HepG2 (cell line): ENCODE measurements around the gene CKMT2. TPM values are rescaled to one million over a fixed set of nuclear protein-coding genes. Genes with fewer than 3 reads are reported as not detected.

Source experiments
- ATAC-seq: fragments of 200-7000 bp; cut with Tn5 transposase; 3 replicates; pipeline ENCODE4 v1.9.1; 2020; ENCODE audit warnings: mild to moderate bottlenecking, moderate library complexity
- BruUV-seq: library from RNA; stranded (reverse); fragments of 400-500 nt; replicated peaks from 2 replicates; lab custom pipeline; 2021; lab: Mats Ljungman, UMichigan
- CTCF ChIA-PET: fragments of 300-600 bp; formaldehyde crosslinking; extraction: SDS; loops from one replicate; lab custom pipeline; 2021; ENCODE audit warnings: low total read pairs, inconsistent platforms, low intra/inter-chr PET ratio; lab: Yijun Ruan, JAX
- POLR2A ChIA-PET: fragments of 350-600 bp; sonication (Branson Sonifier 250); formaldehyde crosslinking; loops from one replicate; lab custom pipeline; 2020; ENCODE audit warnings: antibody characterized with exemption, inconsistent platforms; lab: Yijun Ruan, JAX
- DNase-seq: peaks from one replicate; pipeline ENCODE4 v3.0.0-alpha.2; 2015; ENCODE audit warnings: low spot score
- FAIRE-seq: peaks from 3 replicates; lab custom pipeline; 2011; peaks lifted over from hg19 to GRCh38; lab: Jason Lieb, UNC
- H2AFZ ChIP-seq: one replicate; pipeline ENCODE4 v1.6.1; 2011; ENCODE audit warnings: low read length, inconsistent platforms
- H3K27ac ChIP-seq: fragments of 300-600 bp; 3 replicates; pipeline ENCODE4 v1.8.0; 2011; ENCODE audit warnings: mixed run types, mild to moderate bottlenecking, mixed read lengths, low read length, inconsistent platforms; ENCODE audit not compliant: insufficient read depth; ENCODE audit errors: extremely low read length
- H3K27me3 ChIP-seq, 2 experiments: fragments of 200-600 bp in 1 of 2; 2 replicates in 1 of 2; 3 replicates in 1 of 2; pipeline versions ENCODE4 v1.6.0 to v1.8.0; 2011; ENCODE audit warnings: low read length in 2 of 2, mild to moderate bottlenecking in 2 of 2, moderate library complexity in 2 of 2, inconsistent platforms in 1 of 2; ENCODE audit not compliant: insufficient read depth in 2 of 2, control insufficient read depth in 1 of 2
- H3K36me3 ChIP-seq, 2 experiments: fragments of 200-600 bp in 1 of 2; replicated peaks in 1 of 2; 2 replicates in 1 of 2; 3 replicates in 1 of 2; pipeline versions ENCODE4 v1.5.1 to v1.8.0; 2011; ENCODE audit warnings: low read length in 2 of 2, inconsistent platforms in 1 of 2; ENCODE audit not compliant: insufficient read depth in 2 of 2, control insufficient read depth in 1 of 2
- H3K4me1 ChIP-seq: 2 replicates; pipeline ENCODE4 v1.5.1; 2012; ENCODE audit warnings: low read length, inconsistent platforms; ENCODE audit not compliant: insufficient read depth
- H3K4me2 ChIP-seq: 2 replicates; pipeline ENCODE4 v1.6.0; 2011; ENCODE audit warnings: low read depth, low read length, inconsistent platforms
- H3K4me3 ChIP-seq, 3 experiments: fragments of 200-600 bp in 1 of 3; sonication (generic), shearing (Covaris generic) in 1 of 3; replicated peaks in 1 of 3; 2 replicates each; pipeline ENCODE4 v1.5.1; 2011 to 2016; ENCODE audit warnings: low read length in 3 of 3, inconsistent platforms in 2 of 3, low read depth in 2 of 3, mild to moderate bottlenecking in 2 of 3, control low read depth in 1 of 3, mixed read lengths in 1 of 3; ENCODE audit not compliant: insufficient read depth in 1 of 3
- H3K79me2 ChIP-seq: one replicate; pipeline ENCODE4 v1.6.1; 2011; ENCODE audit warnings: low read length, inconsistent platforms; ENCODE audit not compliant: insufficient read depth
- H3K9ac ChIP-seq: 2 replicates; pipeline ENCODE4 v1.6.0; 2011; ENCODE audit warnings: mild to moderate bottlenecking, low read depth, low read length, inconsistent platforms; ENCODE audit not compliant: insufficient read depth
- H3K9me3 ChIP-seq: 2 replicates; pipeline ENCODE4 v1.5.1; 2012; ENCODE audit warnings: mild to moderate bottlenecking, low read length
- H4K20me1 ChIP-seq: 2 replicates; pipeline ENCODE4 v1.6.0; 2011; ENCODE audit warnings: inconsistent platforms, mild to moderate bottlenecking, low read length, moderate library complexity; ENCODE audit not compliant: insufficient read depth
- BRCA1 ChIP-seq: sonication (generic); formaldehyde crosslinking; IDR thresholded peaks from 2 replicates; pipeline ENCODE4 v1.4.0; 2020; ENCODE audit warnings: missing genetic modification reagents
- HES4 ChIP-seq: sonication (generic); formaldehyde crosslinking; IDR thresholded peaks from 2 replicates; pipeline ENCODE4 v1.9.0; 2021; ENCODE audit warnings: mild to moderate bottlenecking, missing genetic modification reagents, borderline replicate concordance
- KDM5B ChIP-seq: sonication (generic); formaldehyde crosslinking; IDR thresholded peaks from 2 replicates; pipeline ENCODE4 v1.4.0; 2020; ENCODE audit warnings: missing genetic modification reagents, mild to moderate bottlenecking, borderline replicate concordance
- LRRFIP1 ChIP-seq: sonication (generic); formaldehyde crosslinking; conservative IDR thresholded peaks from 2 replicates; pipeline ENCODE4 v1.4.0; 2020; ENCODE audit warnings: missing genetic modification reagents
- MXD4 ChIP-seq: IDR thresholded peaks from 2 replicates; pipeline ENCODE4 v1.6.1; 2016; ENCODE audit warnings: mild to moderate bottlenecking, missing biosample characterization, missing genetic modification reagents
- NR2C2 ChIP-seq: sonication (generic); formaldehyde crosslinking; IDR thresholded peaks from 2 replicates; pipeline ENCODE4 v1.4.0; 2020; ENCODE audit warnings: missing genetic modification reagents, mild to moderate bottlenecking, moderate library complexity, borderline replicate concordance
- RFX1 ChIP-seq: fragments of 450-650 bp; IDR thresholded peaks from 2 replicates; pipeline ENCODE4 v1.6.1; 2017
- SRSF9 ChIP-seq: fragments of 200-400 bp; formaldehyde crosslinking; IDR thresholded peaks from 2 replicates; pipeline ENCODE4 v1.6.1; 2018; ENCODE audit warnings: borderline replicate concordance, mild to moderate bottlenecking, low read depth, low read length; ENCODE audit not compliant: insufficient read depth, poor library complexity, severe bottlenecking
- SRY ChIP-seq: sonication (generic); formaldehyde crosslinking; IDR thresholded peaks from 2 replicates; pipeline ENCODE4 v1.8.0; 2022; ENCODE audit warnings: mild to moderate bottlenecking, missing genetic modification reagents
- THYN1 ChIP-seq: sonication (generic); formaldehyde crosslinking; IDR thresholded peaks from 2 replicates; pipeline ENCODE4 v1.8.1; 2023; ENCODE audit warnings: low read depth, mild to moderate bottlenecking, moderate library complexity, missing genetic modification reagents, borderline replicate concordance
- TSC22D2 ChIP-seq: sonication (generic); formaldehyde crosslinking; IDR thresholded peaks from 2 replicates; pipeline ENCODE4 v1.5.1; 2020; ENCODE audit warnings: missing genetic modification reagents, mild to moderate bottlenecking, borderline replicate concordance
- ZBTB1 ChIP-seq: sonication (generic); formaldehyde crosslinking; IDR thresholded peaks from 2 replicates; pipeline ENCODE4 v1.4.0; 2020; ENCODE audit warnings: missing genetic modification reagents, borderline replicate concordance
- ZFAT ChIP-seq: sonication (generic); formaldehyde crosslinking; conservative IDR thresholded peaks from 2 replicates; pipeline ENCODE4 v1.8.1; 2023; ENCODE audit warnings: missing genetic modification reagents, inconsistent platforms
- ZKSCAN5 ChIP-seq: sonication (generic); formaldehyde crosslinking; IDR thresholded peaks from 2 replicates; pipeline ENCODE4 v1.5.1; 2020; ENCODE audit warnings: mild to moderate bottlenecking, missing genetic modification reagents
- WGBS: methylation state at CpG from one replicate; pipeline ENCODE4 v1.1.6; 2017; ENCODE audit warnings: low lambda C conversion rate; 5-methylcytosine and 5-hydroxymethylcytosine counted together
- in situ Hi-C: cut with HindIII; loops from 2 replicates; pipeline ENCODE4 v1.10.0; 2017; ENCODE audit warnings: low pct_unique_long_range_greater_than_20kb; ENCODE audit not compliant: extremely low pct_ligation_motif_present
- intact Hi-C: fragments of 100-400 bp; cut with micrococcal nuclease; formaldehyde crosslinking; loops from one replicate; pipeline ENCODE4 v1.10.0; 2022; ENCODE audit not compliant: unreplicated experiment
- polyA plus RNA-seq, 8 experiments: library from polyadenylated mRNA; depleted of rRNA in 3 of 8; stranded (reverse) in 7 of 8; unstranded in 1 of 8; fragments of >200 nt; fragmentation: Illumina TruSeq in 4 of 8; extraction: Trizol in 4 of 8; gene quantifications; 2 replicates each; pipeline versions ENCODE4 v1.2.1 to v1.2.3, GENCODE V29; 2011 to 2016; ENCODE audit warnings: low read depth in 4 of 8, missing spikeins in 1 of 8, mixed read lengths in 1 of 8; ENCODE audit not compliant: insufficient read depth in 1 of 8
- total RNA-seq, 5 experiments: library from RNA; depleted of rRNA; stranded (reverse); fragments of >200 nt; fragmentation: Illumina TruSeq; extraction: Trizol; gene quantifications; 2 replicates each; pipeline ENCODE4 v1.2.3, GENCODE V29; 2016; ENCODE audit warnings: low read depth in 1 of 5
- TF ChIP-seq, protein P1 (sequence below): sonication (generic); formaldehyde crosslinking; IDR thresholded peaks from 2 replicates; pipeline ENCODE4 v1.4.0; 2020; ENCODE audit warnings: mild to moderate bottlenecking, missing genetic modification reagents
- TF ChIP-seq, protein P2 (sequence below): sonication (generic); formaldehyde crosslinking; IDR thresholded peaks from 2 replicates; pipeline ENCODE4 v1.5.1; 2020; ENCODE audit warnings: mild to moderate bottlenecking, missing genetic modification reagents, borderline replicate concordance

Gene CKMT2
- total and polyA plus RNA-seq, 2 of the 13 experiments (the other 11 are each of a cell fraction or from before 2014, with no cell fraction given): 1.2 to 8.8 TPM

DNA sequence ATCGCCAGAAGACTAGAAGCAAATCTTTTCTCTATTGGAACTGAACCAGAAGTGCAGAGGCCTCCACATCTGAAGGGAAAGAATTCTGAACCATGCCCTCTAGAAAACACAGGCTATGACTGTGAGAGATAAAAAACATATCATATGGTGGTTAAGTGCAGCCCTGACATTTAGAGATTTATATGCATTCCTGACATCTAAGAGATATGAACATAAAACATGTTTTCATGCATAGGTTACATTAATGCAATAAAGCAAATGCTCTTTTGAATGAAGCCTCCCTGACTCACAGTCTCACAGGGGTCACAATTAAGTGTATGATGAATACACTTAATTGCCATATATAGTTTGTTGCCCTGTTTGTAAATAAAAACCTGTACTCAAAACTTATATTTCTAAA is 28.9 kb upstream of the CKMT2 start:
- intact Hi-C loops (no loop called here), in situ Hi-C loops (no loop called here)
- H3K27ac ChIP-seq: no peak overlapping the region
- no peak overlapping the region for H2AFZ ChIP-seq
- FAIRE-seq: no peak
- H3K27me3 ChIP-seq: no peaks in the 10 kb centered on the region
- H4K20me1 ChIP-seq: no peaks in the 10 kb centered on the region
- no peaks in the 10 kb centered on the region for H3K4me1 ChIP-seq
- CTCF ChIA-PET: no interaction called here
- H3K4me3 ChIP-seq: no peak overlapping the region
- H3K79me2 ChIP-seq: no peaks in the 10 kb centered on the region
- WGBS: 100% methylated on average over 1 of the region's 1 CpG
- TF ChIP-seq LRRFIP1 (CRISPR knock-in tag) (no peak), HES4 (no peak), ZFAT (CRISPR knock-in tag) (no peak), THYN1 (no peak), RFX1 (no peak), ZBTB1 (CRISPR knock-in tag) (no peak), SRSF9 (no peak), SRY (no peak), BRCA1 (CRISPR knock-in tag) (no peak), NR2C2 (CRISPR knock-in tag) (no peak), KDM5B (CRISPR knock-in tag) (no peak), TSC22D2 (CRISPR knock-in tag) (no peak), MXD4 (CRISPR knock-in tag) (no peak), ZKSCAN5 (no peak)
- TF ChIP-seq, protein P1, sequence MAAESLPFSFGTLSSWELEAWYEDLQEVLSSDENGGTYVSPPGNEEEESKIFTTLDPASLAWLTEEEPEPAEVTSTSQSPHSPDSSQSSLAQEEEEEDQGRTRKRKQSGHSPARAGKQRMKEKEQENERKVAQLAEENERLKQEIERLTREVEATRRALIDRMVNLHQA (CRISPR knock-in tag): no peak
- TF ChIP-seq, protein P2, sequence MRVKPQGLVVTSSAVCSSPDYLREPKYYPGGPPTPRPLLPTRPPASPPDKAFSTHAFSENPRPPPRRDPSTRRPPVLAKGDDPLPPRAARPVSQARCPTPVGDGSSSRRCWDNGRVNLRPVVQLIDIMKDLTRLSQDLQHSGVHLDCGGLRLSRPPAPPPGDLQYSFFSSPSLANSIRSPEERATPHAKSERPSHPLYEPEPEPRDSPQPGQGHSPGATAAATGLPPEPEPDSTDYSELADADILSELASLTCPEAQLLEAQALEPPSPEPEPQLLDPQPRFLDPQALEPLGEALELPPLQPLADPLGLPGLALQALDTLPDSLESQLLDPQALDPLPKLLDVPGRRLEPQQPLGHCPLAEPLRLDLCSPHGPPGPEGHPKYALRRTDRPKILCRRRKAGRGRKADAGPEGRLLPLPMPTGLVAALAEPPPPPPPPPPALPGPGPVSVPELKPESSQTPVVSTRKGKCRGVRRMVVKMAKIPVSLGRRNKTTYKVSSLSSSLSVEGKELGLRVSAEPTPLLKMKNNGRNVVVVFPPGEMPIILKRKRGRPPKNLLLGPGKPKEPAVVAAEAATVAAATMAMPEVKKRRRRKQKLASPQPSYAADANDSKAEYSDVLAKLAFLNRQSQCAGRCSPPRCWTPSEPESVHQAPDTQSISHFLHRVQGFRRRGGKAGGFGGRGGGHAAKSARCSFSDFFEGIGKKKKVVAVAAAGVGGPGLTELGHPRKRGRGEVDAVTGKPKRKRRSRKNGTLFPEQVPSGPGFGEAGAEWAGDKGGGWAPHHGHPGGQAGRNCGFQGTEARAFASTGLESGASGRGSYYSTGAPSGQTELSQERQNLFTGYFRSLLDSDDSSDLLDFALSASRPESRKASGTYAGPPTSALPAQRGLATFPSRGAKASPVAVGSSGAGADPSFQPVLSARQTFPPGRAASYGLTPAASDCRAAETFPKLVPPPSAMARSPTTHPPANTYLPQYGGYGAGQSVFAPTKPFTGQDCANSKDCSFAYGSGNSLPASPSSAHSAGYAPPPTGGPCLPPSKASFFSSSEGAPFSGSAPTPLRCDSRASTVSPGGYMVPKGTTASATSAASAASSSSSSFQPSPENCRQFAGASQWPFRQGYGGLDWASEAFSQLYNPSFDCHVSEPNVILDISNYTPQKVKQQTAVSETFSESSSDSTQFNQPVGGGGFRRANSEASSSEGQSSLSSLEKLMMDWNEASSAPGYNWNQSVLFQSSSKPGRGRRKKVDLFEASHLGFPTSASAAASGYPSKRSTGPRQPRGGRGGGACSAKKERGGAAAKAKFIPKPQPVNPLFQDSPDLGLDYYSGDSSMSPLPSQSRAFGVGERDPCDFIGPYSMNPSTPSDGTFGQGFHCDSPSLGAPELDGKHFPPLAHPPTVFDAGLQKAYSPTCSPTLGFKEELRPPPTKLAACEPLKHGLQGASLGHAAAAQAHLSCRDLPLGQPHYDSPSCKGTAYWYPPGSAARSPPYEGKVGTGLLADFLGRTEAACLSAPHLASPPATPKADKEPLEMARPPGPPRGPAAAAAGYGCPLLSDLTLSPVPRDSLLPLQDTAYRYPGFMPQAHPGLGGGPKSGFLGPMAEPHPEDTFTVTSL (CRISPR knock-in tag): no peak
- TF ChIP-seq, all 625 proteins: peak for 0
- DNase-seq (no peak), ATAC-seq (no peak)
- Histone ChIP-seq H3K9me3 (no peaks in the 10 kb centered on the region), H3K36me3 (peaks cover 21 to 59% of the 10 kb centered on the region in 2 experiments), H3K4me2 (no peak overlapping the region), H3K9ac (no peak overlapping the region)
- no TSS peak for BruUV-seq
- POLR2A ChIA-PET: no interaction called here
